GM21526 (cell line): ENCODE measurements around the gene PTPMT1.
A peak's percentile ranks its signal among the peaks of the same experiment; 100 is the strongest.
"Not testable (repeated sequence)": the region's sequence is repeated elsewhere in the genome, so short reads cannot be mapped to it uniquely, and the experiment has no call there.

Source experiments
- ATAC-seq: cut with Tn5 transposase; IDR thresholded peaks from one replicate; pipeline ENCODE4 v1.9.1; 2021; ENCODE audit warnings: moderate library complexity; ENCODE audit not compliant: unreplicated experiment, low FRiP score

PTPMT1 gene, protein sequence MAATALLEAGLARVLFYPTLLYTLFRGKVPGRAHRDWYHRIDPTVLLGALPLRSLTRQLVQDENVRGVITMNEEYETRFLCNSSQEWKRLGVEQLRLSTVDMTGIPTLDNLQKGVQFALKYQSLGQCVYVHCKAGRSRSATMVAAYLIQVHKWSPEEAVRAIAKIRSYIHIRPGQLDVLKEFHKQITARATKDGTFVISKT

DNA sequence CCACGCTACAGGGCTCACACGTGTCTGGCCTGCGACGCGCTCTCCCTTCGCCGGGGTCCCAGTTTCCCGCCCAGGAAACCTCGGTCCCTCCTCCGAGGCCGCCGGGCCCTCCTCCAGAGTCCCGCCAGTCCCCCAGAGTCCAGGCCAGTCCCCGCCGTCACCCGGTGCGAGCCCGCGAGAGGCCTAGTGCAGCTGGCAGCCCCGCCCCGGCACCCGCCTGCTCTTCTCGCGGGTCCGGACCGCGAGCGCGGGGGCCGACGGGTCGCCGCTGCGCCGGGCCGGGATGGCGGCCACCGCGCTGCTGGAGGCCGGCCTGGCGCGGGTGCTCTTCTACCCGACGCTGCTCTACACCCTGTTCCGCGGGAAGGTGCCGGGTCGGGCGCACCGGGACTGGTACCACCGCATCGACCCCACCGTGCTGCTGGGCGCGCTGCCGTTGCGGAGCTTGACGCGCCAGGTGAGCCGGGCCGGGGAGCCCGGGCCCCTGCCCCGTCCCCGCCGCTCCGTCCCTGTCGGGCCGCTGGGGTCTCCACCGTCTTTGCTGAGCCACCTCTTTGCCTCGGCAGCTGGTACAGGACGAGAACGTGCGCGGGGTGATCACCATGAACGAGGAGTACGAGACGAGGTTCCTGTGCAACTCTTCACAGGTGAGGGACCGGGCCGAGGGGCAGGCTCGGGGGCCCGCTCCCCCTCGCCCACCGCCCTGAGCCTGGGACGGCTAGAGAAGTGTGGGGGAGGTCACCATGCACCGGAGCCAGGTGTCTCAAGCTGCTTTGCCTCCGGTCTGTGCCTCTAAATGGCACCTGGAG lies at the start of gene PTPMT1:
Gene PTPMT1 (plus strand): TSS at position 260 of the 809 bp plus-strand sequence. CDS start 24 bp downstream, at position 284.
- peak; percentile 78 for ATAC-seq

DNA sequence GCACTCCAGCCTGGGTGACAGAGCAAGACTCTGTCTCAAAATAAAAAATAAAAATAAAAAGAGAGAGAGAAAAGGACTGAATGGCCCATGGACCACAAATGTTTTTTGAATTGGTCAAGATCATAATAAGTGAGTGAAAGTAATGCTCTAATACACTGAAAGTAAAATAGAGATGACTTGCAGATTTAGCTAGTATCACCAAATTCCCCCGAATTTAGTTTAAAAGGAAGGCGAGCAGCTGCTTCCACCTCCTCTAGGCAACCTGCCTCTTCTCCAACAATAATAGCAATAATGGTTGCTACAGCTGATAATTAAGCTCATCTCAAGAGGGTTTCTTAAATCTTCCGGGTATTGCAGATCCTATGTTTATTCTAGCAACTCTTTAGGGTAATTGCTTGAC lies 49.2 kb upstream of the PTPMT1 start:
- no peak for ATAC-seq

DNA sequence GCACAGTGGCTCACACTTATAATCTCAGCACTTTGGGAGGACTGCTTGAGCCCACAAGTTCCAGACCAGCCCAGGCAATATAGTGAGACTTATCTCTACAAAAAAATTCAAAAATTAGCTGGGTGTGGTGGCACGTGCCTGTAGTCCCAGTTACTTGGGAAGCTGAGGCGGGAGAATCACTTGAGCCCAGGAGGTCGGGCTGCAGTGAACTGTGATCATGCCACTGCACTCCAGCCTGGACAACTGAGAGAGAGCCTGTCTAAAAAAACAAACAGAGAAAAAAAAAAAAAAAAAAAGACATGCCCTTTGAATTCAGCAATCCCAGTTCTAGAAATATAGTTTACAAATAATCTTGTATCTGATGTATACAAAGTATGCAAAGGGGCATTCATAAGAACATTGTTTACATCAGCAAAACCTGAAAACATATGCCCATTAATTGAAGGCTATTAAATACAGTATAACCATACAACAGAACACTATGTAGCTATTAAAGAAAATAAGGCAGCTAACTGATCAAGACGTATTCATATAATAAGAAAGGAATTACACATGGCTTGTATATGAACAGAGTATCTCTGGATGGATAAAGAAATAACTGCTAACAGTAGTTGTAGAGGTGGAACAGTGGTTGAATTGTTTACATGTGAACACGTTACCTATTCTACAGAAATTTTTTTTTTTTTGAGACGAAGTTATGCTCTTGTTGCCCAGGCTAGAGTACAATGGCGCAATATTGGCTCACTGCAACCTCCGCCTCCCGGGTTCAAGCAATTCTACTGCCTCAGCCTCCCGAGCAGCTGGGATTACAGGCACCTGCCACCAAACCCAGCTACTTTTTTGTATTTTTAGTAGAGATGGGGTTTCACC lies 48.2 kb upstream of the PTPMT1 start:
- ATAC-seq = no peak

DNA sequence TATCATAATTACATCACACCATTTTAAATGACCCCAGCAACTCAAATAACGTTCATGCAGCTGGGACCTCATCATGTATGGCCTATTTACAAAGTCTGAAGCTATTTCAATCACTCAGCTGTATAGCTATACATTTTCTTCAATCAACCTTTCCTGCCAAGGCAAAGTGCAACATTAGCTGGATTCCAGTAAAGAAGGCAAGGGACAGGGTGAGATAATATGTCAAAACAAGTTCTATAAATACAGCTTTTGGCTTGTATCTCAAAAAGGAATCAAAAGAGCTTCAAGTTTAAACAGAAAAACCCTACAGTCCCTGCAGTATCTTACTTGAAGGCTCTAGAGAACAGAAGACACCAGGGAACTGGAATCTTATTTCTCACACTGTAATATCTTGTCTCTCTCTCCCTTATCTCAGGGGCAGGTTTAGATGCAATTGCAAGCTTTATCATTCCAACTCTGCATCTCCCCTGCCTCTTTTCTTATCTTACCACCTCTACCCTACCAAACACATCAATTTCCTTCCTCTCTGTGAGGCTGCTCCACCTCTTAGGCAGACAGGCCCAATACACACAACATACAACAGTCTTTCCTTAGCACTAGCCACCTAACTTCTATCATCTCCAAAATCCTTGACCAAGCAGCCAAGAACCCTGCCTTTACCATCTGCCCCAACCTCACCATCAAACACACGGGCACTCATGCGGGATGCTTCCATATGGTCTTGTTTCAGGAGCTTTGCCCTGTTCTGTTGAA lies 47.0 kb upstream of the PTPMT1 start:
- no peak for ATAC-seq

DNA sequence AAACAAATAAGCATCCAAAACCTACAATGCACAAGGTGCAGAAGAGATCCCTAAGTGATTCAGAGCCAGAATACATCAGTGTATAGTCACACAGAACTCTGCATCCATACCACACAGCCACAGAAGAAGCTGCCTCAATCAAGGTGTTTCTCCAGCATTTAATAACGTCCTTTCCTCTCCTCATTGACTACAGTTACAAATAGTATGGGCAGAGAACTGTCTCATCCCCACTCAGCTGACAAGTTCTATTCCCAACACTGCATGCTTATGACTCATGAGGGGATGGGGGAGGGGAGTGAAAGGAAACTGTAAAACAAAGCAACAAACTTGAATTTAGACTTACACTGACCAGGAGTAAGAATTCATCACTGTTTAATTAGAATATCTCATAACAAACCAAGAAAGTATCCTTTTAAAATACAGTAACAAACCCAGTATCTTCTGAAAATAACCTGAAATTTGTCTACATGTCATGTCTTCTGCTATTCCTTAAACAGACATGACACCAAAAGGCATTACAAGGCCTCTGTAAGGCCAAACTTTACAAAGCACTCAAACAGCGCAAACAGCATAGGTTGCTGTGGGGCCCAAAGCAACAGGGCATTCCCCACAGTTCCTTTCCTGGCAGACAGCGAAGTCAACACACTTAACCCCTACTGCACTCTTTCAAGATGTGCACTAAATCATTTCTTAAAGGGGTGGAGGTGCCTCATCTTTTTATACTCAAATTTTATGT lies 41.7 kb upstream of the PTPMT1 start:
- ATAC-seq = no peak

DNA sequence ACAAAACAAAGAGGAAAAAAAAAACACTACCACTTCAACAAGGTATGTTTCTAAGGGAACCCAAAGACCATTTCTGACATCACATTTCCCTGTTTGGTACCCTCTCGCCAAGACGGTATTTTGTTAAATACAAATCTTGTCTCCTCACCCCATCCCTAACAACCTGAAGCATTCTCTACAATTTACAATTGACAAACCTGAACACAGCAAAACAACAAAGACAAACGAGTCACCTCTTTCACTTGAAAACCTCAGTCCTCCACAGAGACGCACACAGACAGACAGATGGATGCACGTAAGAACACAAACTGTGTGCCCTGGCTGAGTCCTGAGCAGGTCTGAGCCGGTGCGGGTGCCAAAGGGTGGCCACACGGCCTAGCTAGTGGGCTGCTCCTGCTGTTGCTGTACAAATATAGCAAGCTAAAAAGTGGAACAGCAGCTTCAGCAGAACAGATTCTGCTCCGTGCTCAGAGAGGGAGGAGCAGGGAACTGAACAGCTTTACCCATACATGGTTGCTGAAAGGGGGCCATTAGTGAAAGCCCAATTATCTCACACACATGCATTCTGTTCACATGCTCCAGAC lies 41.0 kb upstream of the PTPMT1 start:
- ATAC-seq = no peak

DNA sequence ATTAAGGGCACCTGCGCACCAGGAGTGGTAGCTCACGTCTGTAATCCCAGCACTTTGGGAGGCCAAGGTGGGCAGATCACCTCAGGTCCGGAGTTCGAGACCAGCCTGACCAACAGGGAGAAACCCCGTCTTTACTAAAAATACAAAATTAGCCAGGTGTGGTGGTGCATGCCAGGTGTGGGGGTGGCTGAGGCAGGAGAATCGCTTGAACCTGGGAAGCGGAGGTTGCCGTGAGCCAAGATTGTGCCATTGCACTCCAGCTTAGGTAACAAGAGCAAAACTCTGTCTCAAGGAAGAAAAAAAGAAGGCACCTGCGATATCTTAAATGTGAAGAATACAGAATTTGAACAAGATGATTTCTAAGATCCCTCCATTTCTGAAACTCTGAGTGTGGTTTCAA lies 39.4 kb upstream of the PTPMT1 start:
- not testable (repeated sequence) for ATAC-seq

DNA sequence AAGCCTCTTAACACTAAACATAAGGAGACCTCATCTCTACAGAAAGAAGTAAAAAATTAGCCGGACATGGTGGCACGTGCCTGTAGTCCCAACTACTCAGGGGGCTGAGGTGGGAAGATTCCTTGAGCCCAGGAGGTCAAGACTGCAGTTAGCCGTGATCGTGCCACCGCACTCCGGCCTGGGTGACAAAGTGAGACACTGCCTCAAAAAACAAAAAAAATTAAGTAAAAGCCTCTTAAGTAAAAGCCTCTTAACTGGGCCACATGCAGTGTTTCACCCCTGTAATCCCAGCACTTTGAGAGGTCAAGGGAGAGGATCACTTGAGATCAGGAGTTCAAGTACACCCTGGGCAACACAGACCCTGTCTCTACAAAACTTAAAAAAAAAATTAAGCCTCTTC lies 38.2 kb upstream of the PTPMT1 start:
- ATAC-seq = no peak

DNA sequence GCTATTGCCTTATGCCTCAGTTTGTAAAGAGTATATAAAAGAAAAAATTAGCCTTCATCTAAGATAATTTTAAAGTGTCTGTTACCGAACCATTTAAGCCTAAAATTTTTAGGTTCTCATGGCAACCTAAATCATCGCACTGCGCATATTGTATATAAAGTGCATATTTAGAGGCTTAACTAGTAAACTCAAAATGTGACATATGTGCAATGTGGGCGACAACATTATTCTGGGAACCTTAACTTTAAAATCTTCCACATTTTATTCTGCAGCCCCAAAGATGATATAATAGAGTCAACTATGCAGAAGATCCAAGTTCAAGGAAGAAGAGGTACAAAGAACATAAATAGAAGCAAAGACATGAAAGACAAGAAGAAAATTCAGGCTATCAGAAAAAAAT lies 35.4 kb upstream of the PTPMT1 start:
- no peak for ATAC-seq

DNA sequence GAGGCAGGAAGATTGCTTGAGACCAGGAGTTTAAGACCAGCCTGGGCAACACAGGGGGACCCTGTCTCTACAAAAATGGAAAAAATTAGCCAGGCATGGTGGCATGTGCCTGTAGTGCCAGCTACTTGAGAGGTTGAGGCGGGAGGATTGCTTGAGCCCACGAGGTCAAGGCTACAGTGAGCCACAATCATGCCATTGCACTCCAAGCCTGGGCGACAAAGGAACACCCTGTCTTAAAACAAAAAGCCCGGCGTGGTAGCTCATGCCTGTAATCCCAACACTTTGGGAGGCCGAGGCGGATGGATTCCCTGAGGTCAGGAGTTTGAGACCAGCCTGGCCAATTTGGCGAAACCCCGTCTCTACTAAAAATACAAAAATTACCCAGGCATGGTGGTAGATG lies 34.7 kb upstream of the PTPMT1 start:
- not testable (repeated sequence) for ATAC-seq

DNA sequence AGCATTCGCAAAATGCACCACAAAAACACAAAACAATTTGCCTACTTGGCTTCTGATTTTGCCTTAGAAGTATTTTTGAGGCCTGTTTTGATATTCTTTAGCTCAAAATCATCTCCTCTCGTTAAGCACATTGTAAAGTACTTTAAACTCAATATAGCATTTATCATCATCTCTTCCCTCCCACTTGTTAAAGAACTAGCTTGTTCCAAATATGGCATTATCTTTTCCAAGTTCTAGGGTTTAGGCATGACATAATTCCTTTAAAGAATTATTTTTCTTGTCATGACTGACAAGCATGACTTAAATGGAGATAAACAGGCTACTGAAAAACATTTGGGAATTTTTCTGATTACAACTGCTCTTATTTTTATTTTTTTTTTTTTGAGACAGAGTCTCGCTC lies 33.7 kb upstream of the PTPMT1 start:
- ATAC-seq = no peak

DNA sequence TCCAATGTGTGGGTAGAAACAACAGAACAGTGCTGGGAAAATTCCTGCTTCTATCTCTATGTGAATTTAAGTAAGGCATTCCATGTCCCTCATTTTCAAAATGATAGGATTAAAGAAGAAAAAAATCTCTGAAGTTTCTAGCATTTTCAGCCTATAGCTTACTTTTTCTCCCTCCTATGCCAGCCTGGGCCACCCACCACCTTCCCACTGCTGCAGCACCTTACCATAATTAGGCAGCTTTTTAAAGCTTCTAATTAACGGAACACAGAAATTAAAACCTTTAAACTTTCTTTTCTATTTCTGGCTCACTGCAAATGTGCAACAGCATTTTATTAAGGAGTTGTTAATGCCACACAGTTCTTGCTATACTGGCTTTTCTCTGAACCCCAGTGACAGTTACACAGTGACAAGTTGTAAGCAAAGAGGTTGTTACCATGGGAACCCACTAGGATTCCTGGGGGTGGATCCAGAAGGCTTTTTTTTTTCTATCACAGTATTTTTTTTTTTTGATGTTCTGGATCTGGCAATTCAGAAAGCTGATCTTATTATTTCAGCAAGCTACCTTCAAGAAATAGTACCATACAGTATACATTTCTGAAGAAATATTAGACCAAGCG lies 32.7 kb upstream of the PTPMT1 start:
- no peak for ATAC-seq

DNA sequence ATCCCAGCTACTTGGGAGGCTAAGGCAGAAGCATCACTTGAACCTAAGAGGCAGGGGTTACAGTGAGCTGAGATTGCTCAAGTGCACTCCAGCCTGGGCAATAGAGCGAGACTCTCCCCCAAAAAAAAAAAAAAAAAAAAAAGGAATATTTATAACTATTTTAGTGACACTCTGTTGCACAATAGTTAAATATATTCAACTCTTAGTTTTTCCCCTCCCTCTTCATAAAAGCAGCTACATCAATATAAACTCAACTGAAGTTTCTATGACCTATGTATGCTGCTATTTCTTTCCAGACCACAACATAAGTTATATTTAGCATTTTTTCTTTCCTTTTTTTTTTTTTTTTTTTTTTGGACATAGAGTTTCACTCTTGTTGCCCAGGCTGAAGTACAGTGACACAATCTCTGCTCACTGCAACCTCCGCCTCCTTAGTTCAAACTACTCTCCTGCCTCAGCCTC lies 31.7 kb upstream of the PTPMT1 start:
- ATAC-seq = no peak

DNA sequence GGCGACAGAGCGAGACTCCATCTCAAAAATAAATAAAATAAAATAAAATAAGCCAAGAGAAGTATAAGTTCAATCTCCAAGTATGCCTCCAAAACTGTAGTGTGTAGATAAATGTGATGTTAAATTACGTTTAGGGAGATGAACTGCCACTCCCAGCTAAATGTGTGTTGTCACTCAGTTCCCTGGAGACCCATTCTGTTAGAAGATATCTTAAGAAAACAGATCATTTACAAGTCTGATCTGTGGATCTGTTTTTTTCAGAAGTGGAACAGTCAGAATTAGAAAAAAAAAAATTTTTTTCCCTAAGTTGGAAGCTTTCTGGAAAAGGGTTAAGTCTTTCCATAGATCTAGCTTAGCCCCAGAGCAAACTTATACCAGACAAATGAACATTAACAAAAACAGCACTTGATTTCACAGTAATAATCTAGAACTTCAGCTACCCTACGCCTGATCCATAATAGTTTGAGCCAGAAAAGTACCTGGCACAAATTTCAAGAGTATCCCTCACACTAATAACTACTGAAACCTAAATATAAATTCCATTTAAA lies 30.6 kb upstream of the PTPMT1 start:
- ATAC-seq = no peak

DNA sequence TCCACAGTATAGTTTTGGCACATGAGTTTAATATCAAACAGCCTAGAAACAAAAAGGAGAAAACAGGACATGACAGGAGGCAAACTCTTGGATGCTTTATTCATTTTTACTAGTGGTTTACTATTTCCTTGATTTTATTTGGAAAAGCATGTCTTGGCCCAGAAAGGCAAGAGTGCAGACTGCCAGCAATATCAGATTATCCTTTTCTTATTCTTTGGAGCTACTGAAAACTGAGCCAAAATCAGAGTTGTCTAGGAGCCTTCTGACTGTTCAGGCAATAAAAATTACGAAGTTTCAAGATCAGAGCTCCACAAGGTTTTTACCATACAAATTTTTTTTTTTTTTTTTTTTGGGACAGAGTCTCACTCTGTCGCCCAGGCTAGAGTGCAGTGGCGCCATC lies 28.5 kb upstream of the PTPMT1 start:
- ATAC-seq = no peak

DNA sequence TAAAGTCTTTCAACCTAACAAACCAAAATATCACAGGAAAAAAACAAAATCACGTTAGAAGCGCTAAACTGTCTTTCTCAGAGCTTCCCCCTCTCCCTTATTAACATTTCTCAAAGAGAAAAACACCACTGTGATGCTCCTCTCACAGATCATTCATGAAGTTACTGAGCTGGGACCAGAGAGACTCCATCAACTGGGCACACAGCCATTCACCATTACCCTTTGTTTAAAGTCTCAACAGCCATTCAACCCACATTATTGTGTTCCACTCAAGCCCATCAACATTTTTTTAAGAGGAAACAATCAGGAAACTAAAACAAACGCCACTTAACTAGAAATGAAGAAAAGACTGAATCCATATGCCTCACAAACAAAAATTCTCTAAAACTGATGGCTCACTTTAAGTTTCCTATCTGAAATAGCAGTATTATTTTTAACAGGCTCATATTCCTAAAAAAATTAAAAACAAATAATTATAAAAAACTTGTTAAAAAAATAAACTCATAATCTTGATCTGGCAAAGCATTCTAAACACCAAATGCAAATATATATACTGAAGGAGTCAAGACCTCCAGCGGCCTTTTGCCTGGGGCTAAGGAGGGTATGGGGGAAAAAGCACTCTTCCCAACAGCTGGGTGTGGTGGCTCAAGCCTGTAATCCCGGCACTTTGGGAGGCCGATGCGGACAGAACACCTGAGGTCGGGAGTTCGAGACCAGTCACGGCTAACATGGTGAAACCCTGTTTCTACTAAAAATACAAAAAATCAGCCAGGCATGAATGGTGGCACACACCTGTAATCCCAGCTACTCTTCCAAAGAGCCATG lies 26.4 kb upstream of the PTPMT1 start:
- no peak for ATAC-seq

DNA sequence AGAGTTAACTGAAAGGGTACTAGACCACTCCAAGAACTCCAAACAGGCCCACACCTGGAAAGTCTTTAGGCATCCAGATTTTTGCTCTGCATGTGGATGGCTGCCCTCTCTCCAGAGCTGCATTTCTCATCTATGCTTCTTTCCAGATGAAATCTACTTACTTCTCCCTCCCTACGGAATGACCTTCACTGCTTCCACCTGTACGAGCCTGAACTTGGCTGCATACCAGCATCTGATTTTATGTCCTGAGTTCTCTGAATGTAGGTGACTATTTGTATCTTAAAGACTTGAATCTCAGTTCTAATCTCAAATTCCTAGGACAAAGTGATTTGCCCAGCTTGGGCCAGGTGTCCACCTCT lies 25.7 kb upstream of the PTPMT1 start:
- no peak for ATAC-seq

DNA sequence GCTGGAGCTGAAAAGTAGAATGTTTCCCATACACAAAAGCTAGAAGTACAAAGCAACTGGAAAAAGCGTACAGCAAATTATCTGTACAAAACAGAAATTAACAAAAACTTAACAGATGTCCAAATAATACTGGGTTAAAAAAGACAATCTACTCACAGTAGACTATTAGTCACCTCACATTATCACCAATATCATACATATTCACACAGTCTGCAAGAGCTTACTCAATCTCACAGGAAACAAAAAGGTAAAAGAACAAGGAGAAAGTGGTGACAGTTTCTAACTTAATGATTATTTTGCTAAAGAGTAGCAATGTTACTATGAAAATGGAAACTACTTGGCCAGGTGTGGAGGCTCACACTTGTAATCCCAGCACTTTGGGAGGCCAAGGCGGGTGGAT lies 24.3 kb upstream of the PTPMT1 start:
- no peak for ATAC-seq
